H1 (cell line): ENCODE measurements around the gene CCDC83. TPM values are rescaled to one million over a fixed set of nuclear protein-coding genes. Genes with fewer than 3 reads are reported as not detected.

Source experiments
- CTCF ChIA-PET: fragments of 300-600 bp; sonication (Branson Sonifier 250); formaldehyde crosslinking; loops from one replicate; lab custom pipeline; 2021; ENCODE audit not compliant: partially characterized antibody; lab: Charles Lee
- POLR2A ChIA-PET: fragments of 300-600 bp; sonication (Branson Sonifier 250); formaldehyde crosslinking; loops from one replicate; lab custom pipeline; 2021; ENCODE audit warnings: inconsistent platforms; ENCODE audit not compliant: partially characterized antibody; lab: Charles Lee
- DNase-seq, 2 experiments: peaks; one replicate each; pipeline versions ENCODE4 v3.0.0 to v3.0.0-alpha.2; 2010 to 2022; ENCODE audit warnings: low spot score in 2 of 2, low read depth in 1 of 2, mixed read lengths in 1 of 2
- FAIRE-seq: peaks from 2 replicates; lab custom pipeline; 2011; peaks lifted over from hg19 to GRCh38; lab: Jason Lieb, UNC
- H2AFZ ChIP-seq: 2 replicates; pipeline ENCODE4 v1.8.1; 2012; ENCODE audit warnings: low read length, inconsistent platforms
- H2AK5ac ChIP-seq: 2 replicates; pipeline ENCODE4 v1.6.1; 2013; ENCODE audit warnings: low read depth, low read length
- H2BK120ac ChIP-seq: replicated peaks from 2 replicates; pipeline ENCODE3; 2013; ENCODE audit warnings: low read depth, low read length, inconsistent platforms
- H2BK12ac ChIP-seq: 2 replicates; pipeline ENCODE4 v1.6.1; 2013; ENCODE audit warnings: low read depth, low read length
- H2BK15ac ChIP-seq: 2 replicates; pipeline ENCODE4 v1.6.1; 2013; ENCODE audit warnings: low read length
- H2BK20ac ChIP-seq: 2 replicates; pipeline ENCODE4 v1.6.1; 2013; ENCODE audit warnings: low read length
- H2BK5ac ChIP-seq: 2 replicates; pipeline ENCODE4 v1.6.1; 2013; ENCODE audit warnings: low read depth, low read length
- H3K14ac ChIP-seq: 2 replicates; pipeline ENCODE4 v1.6.1; 2013; ENCODE audit warnings: inconsistent platforms; ENCODE audit not compliant: insufficient read length
- H3K18ac ChIP-seq: 2 replicates; pipeline ENCODE4 v1.6.1; 2013; ENCODE audit warnings: low read length; ENCODE audit errors: extremely low read depth
- H3K23ac ChIP-seq: 2 replicates; pipeline ENCODE4 v1.6.1; 2013; ENCODE audit warnings: inconsistent platforms; ENCODE audit not compliant: insufficient read length
- H3K23me2 ChIP-seq: 2 replicates; pipeline ENCODE4 v1.6.1; 2013; ENCODE audit warnings: low read depth, low read length
- H3K27ac ChIP-seq: 2 replicates; pipeline ENCODE4 v1.6.1; 2011; ENCODE audit warnings: low read depth, low read length, inconsistent platforms
- H3K27me3 ChIP-seq, 4 experiments: replicated peaks in 1 of 4; 1 replicate in 1 of 4; 2 replicates in 3 of 4; pipeline versions ENCODE4 v1.6.1 to v1.8.1; 2011 to 2013; ENCODE audit warnings: low read length in 3 of 4, mild to moderate bottlenecking in 3 of 4, inconsistent platforms in 2 of 4, mixed read lengths in 2 of 4, moderate library complexity in 1 of 4; ENCODE audit not compliant: control insufficient read depth in 3 of 4, insufficient read depth in 3 of 4; ENCODE audit errors: extremely low read depth in 1 of 4
- H3K36me3 ChIP-seq, 4 experiments: 2 replicates each; pipeline versions ENCODE4 v1.6.1 to v1.8.1; 2011 to 2013; ENCODE audit warnings: mild to moderate bottlenecking in 4 of 4, low read length in 3 of 4, moderate library complexity in 2 of 4, control low read depth in 1 of 4, inconsistent platforms in 1 of 4; ENCODE audit not compliant: insufficient read depth in 4 of 4, control insufficient read depth in 2 of 4
- H3K4ac ChIP-seq: replicated peaks from 2 replicates; pipeline ENCODE3; 2013; ENCODE audit warnings: low read length, low read depth, mixed read lengths, inconsistent platforms; ENCODE audit not compliant: insufficient read length
- H3K4me1 ChIP-seq, 4 experiments: replicated peaks in 1 of 4; 1 replicate in 1 of 4; 2 replicates in 3 of 4; pipeline versions ENCODE4 v1.6.1 to v1.8.1; 2011 to 2013; ENCODE audit warnings: low read length in 3 of 4, inconsistent platforms in 2 of 4, mixed read lengths in 1 of 4; ENCODE audit not compliant: insufficient read depth in 4 of 4, control insufficient read depth in 3 of 4
- H3K4me2 ChIP-seq, 2 experiments: 2 replicates each; pipeline versions ENCODE4 v1.6.1 to v1.8.1; 2011 to 2013; ENCODE audit warnings: low read depth in 2 of 2, low read length in 2 of 2, control low read depth in 1 of 2, inconsistent platforms in 1 of 2, mild to moderate bottlenecking in 1 of 2; ENCODE audit not compliant: insufficient read depth in 1 of 2
- H3K4me3 ChIP-seq, 4 experiments: fragments of 200-600, 300-600 bp in 1 of 4; sonication (generic), shearing (Covaris generic), sonication (Bioruptor Twin) in 1 of 4; 2 replicates each; pipeline versions ENCODE4 v1.5.1 to v1.8.1; 2011 to 2016; ENCODE audit warnings: low read length in 4 of 4, low read depth in 3 of 4, control low read depth in 2 of 4, inconsistent platforms in 2 of 4, mild to moderate bottlenecking in 2 of 4, mixed read lengths in 1 of 4, moderate library complexity in 1 of 4; ENCODE audit not compliant: insufficient read depth in 2 of 4; ENCODE audit errors: extremely low read depth in 1 of 4
- H3K56ac ChIP-seq: replicated peaks from 2 replicates; pipeline ENCODE3; 2013; ENCODE audit warnings: low read depth, mild to moderate bottlenecking, mixed read lengths, low read length, inconsistent platforms; ENCODE audit not compliant: insufficient read length
- H3K79me1 ChIP-seq: 2 replicates; pipeline ENCODE4 v1.6.1; 2013; ENCODE audit warnings: low read depth, low read length, control low read depth
- H3K79me2 ChIP-seq, 2 experiments: 2 replicates each; pipeline versions ENCODE4 v1.6.1 to v1.8.1; 2012 to 2013; ENCODE audit warnings: low read length in 2 of 2, mild to moderate bottlenecking in 2 of 2, inconsistent platforms in 1 of 2; ENCODE audit not compliant: insufficient read depth in 2 of 2, control insufficient read depth in 1 of 2
- H3K9ac ChIP-seq, 4 experiments: replicated peaks in 1 of 4; 1 replicate in 1 of 4; 2 replicates in 3 of 4; pipeline versions ENCODE4 v1.6.1 to v1.8.1; 2011 to 2013; ENCODE audit warnings: low read depth in 3 of 4, low read length in 3 of 4, control low read depth in 2 of 4, mild to moderate bottlenecking in 2 of 4, moderate library complexity in 2 of 4, inconsistent platforms in 1 of 4; ENCODE audit errors: extremely low read depth in 1 of 4
- H3K9me3 ChIP-seq, 2 experiments: 2 replicates each; pipeline versions ENCODE4 v1.6.1 to v1.8.1; 2012 to 2013; ENCODE audit warnings: mild to moderate bottlenecking in 2 of 2, moderate library complexity in 2 of 2, control low read depth in 1 of 2, inconsistent platforms in 1 of 2, low read depth in 1 of 2, low read length in 1 of 2, mixed read lengths in 1 of 2; ENCODE audit not compliant: insufficient read depth in 2 of 2
- H4K20me1 ChIP-seq, 2 experiments: replicated peaks in 1 of 2; 2 replicates each; pipeline versions ENCODE3 to v1.8.1; 2011 to 2013; ENCODE audit warnings: inconsistent platforms in 2 of 2, low read length in 2 of 2, mild to moderate bottlenecking in 1 of 2; ENCODE audit not compliant: insufficient read depth in 2 of 2, control insufficient read depth in 1 of 2
- H4K5ac ChIP-seq: 2 replicates; pipeline ENCODE4 v1.6.1; 2013; ENCODE audit warnings: low read length, low read depth, mixed read lengths, inconsistent platforms; ENCODE audit not compliant: insufficient read length
- H4K8ac ChIP-seq: 2 replicates; pipeline ENCODE4 v1.8.0; 2013; ENCODE audit warnings: mild to moderate bottlenecking, moderate library complexity, low read length, inconsistent platforms; ENCODE audit not compliant: insufficient read depth; ENCODE audit errors: extremely low read depth
- H4K91ac ChIP-seq: replicated peaks from 2 replicates; pipeline ENCODE3; 2013; ENCODE audit warnings: low read length, mixed read lengths, inconsistent platforms; ENCODE audit not compliant: insufficient read length
- WGBS, 2 experiments: shearing (Covaris generic) in 1 of 2; methylation state at CpG; one replicate each; pipeline versions ENCODE4 v1.1.6 to v1.1.7; 2013 to 2015; ENCODE audit warnings: low lambda C conversion rate in 2 of 2, mixed read lengths in 2 of 2, inconsistent platforms in 1 of 2, low coverage in 1 of 2, missing lambda C conversion rate in 1 of 2; ENCODE audit not compliant: insufficient replicate concordance in 2 of 2, insufficient coverage in 1 of 2, insufficient read length in 1 of 2; ENCODE audit errors: extremely low coverage in 1 of 2, missing lambda C conversion rate in 1 of 2; 5-methylcytosine and 5-hydroxymethylcytosine counted together
- polyA plus RNA-seq, 7 experiments: library from polyadenylated mRNA; depleted of rRNA in 3 of 7; stranded (reverse) in 5 of 7; unstranded in 2 of 7; fragments of >200 nt in 5 of 7; fragments of 200-250 nt in 2 of 7; gene quantifications; 1 replicate in 5 of 7; 2 replicates in 1 of 7; 4 replicates in 1 of 7; pipeline versions ENCODE4 v1.2.1 to v1.2.3, GENCODE V29; 2011 to 2013; ENCODE audit warnings: missing spikeins in 2 of 7, mixed read lengths in 2 of 7
- total RNA-seq: library from RNA; stranded (reverse); fragmentation: NEBNext Ultra II Directional; extraction: Animal tissue kit (Norgen Biotek cat#: 25700); gene quantifications from 2 replicates; pipeline ENCODE4 v1.2.1, GENCODE V29; 2021

Gene CCDC83
- total and polyA plus RNA-seq, 2 of the 8 experiments (the other 6 are each of a cell fraction or from before 2014, with no cell fraction given) = not detected

DNA sequence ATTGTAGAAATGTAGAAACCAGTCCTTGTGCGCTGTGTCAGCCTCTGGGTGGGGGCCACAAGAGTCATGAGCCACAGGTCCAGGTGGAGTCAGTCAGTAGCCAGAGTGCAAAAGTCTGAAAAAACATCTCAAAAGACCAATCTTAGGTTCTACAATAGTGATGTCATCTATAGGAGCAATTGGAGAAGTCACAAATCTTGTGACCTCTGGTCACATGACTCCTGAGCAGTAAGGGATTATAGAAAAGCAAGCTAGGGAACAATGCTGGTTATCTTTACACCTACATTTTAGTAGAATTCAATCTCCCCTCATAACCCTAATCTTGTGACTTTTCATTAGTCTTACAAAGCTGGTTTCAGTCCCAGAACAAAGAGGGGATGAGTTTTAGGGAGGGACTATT, 82.7 kb downstream of the CCDC83 start:
- Histone ChIP-seq H3K79me1 (no peaks in the 10 kb centered on the region), H3K9me3 (peaks cover 0 to 5% of the 10 kb centered on the region in 2 experiments; a peak in 1 of 4 replicates), H2BK120ac (no peak overlapping the region), H4K91ac (no peak overlapping the region), H2AFZ (no peak overlapping the region), H3K27ac (no peak overlapping the region), H3K4ac (no peak overlapping the region), H2AK5ac (no peak overlapping the region), H2BK15ac (no peak overlapping the region), H3K9ac (no peak overlapping the region), H3K4me3 (no peak overlapping the region), H3K18ac (no peak overlapping the region), H3K14ac (no peak overlapping the region), H3K56ac (no peak overlapping the region), H3K23me2 (0 out of 2 replicates have a peak, but pooled peaks cover 1% of the 10 kb centered on the region), H4K8ac (no peak overlapping the region), H2BK12ac (no peak overlapping the region), H3K27me3 (no peaks in the 10 kb centered on the region), H3K36me3 (no peaks in the 10 kb centered on the region), H3K79me2 (no peaks in the 10 kb centered on the region), H2BK20ac (no peak overlapping the region), H4K20me1 (no peaks in the 10 kb centered on the region), H3K23ac (no peak overlapping the region), H3K4me2 (no peak overlapping the region), H3K4me1 (no peaks in the 10 kb centered on the region), H4K5ac (no peak overlapping the region), H2BK5ac (no peak overlapping the region)
- FAIRE-seq (no peak), DNase-seq (no peak)
- ChIA-PET POLR2A (no interaction called here), CTCF (interaction anchor here (1.9 kb wide), 1 partner anchor 256 kb away, joined by 5 read pairs; no protein-coding TSS in a partner anchor)
- 78% methylated on average over 1 of the region's 1 CpG; no CpG with 5 or more reads in 1 of the 2 experiments for WGBS, 2 experiments
